ENCODE data around the gene OGFOD2.
A peak's percentile ranks its signal among the peaks of the same experiment; 100 is the strongest.

The OGFOD2 gene

DNA sequence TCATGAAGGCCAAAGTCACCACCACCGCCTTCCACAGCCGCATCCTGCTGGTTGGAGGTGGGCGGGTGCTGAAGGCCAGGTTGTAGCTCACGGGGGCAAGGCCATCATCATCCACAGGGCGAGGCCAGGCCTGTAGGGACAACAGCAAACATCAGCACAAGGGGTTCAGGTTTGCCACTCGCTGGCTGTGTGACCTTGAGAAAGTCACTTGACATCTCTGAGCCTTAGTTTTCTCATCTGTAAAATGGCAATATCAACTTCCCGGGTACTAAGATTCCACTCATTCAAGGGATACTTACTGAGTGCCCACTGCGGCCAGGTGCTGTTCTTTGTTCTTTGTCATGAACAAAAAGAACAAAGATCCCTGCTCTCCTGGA, 14.9 kb upstream of the OGFOD2 start:
- no peak for TF ChIP-seq CTCF (IDR thresholded peaks at IDR 0.05; ENCODE audit: insufficient read depth, low read depth, low read length, missing control alignments)
- no peak overlapping the region for H3K4me3 ChIP-seq (ENCODE audit: low read depth, low read length)
- no peak for DNase-seq (ENCODE audit: low read depth)

GRCh38 chr12:122961531-122962329, 13.3 kb upstream of the OGFOD2 start:
- no peak for TF ChIP-seq CTCF (IDR thresholded peaks at IDR 0.05; ENCODE audit: insufficient read depth, low read depth, low read length, missing control alignments)
- DNase-seq (ENCODE audit: low read depth), result no peak
- no peak overlapping the region for H3K4me3 ChIP-seq (ENCODE audit: low read depth, low read length)

DNA sequence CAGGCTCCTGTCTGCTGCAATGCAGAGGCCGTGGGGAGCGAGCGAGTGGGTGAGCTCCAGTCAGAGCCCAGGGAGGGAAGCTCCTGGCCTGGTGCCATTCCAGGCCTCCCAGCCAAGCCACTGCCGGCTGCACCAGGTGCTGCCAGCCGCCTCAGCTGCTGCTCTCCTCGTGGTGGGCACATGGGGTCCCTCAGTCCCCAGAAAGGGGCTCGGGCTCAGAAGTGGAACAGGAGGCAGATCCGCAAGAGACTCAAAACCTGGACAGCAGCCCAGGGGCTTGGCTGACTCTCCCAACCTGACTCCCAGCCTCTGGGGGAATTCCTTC, 11.1 kb upstream of the OGFOD2 start:
- no peak overlapping the region for H3K4me3 ChIP-seq (ENCODE audit: low read depth, low read length)
- no peak for TF ChIP-seq CTCF (IDR thresholded peaks at IDR 0.05; ENCODE audit: insufficient read depth, low read depth, low read length, missing control alignments)
- no peak for DNase-seq (ENCODE audit: low read depth)

DNA sequence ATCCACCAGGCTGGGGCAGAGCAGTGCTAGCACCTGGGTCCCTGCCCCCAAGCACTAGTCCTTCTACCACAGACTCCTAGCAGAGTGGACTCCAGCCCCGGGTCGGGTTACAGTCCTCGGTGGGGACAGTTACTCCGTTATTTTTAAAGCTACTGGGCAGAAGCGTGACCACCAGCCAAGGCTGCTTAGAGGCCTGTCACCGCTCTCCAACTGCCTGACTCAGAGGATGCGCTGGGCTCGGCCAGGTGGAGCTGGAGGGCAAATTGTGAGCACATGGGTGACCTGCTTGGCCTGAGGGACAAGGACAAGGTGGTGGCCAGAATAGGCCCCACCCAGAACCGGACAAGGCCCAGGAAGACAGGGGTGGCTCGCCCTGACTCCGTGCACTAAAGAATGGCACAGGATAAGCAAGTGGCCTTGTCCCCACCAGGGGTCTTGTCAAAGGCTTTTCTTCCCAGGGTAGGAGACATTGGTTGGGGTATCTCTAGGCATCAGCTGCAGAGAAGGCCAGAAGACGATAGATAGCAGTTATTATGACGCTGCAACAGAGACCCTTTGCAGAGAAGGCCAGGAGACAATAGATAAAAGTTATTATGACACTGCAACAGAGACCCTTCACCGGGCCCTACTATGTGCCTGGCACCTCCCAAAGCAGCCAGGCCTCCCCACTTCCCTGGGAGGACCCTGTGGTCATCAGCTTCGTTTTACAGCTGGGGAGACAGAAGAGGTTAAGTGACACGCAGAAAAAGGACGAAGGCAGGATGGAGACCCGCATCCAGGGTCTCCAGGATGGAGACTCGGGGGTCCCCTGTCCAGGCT, 10.4 kb upstream of the OGFOD2 start:
- no peak for TF ChIP-seq CTCF (IDR thresholded peaks at IDR 0.05; ENCODE audit: insufficient read depth, low read depth, low read length, missing control alignments)
- no peak for DNase-seq (ENCODE audit: low read depth)
- no peak overlapping the region for H3K4me3 ChIP-seq (ENCODE audit: low read depth, low read length)

- DNase-seq (ENCODE audit: low read depth), result no peak
- H3K4me3 ChIP-seq (ENCODE audit: low read depth, low read length), result no peak overlapping the region
- TF ChIP-seq CTCF (IDR thresholded peaks at IDR 0.05; ENCODE audit: insufficient read depth, low read depth, low read length, missing control alignments), result no peak
These were observed 9.7 kb upstream of the OGFOD2 start for GRCh38 chr12:122965321-122965751.

DNA sequence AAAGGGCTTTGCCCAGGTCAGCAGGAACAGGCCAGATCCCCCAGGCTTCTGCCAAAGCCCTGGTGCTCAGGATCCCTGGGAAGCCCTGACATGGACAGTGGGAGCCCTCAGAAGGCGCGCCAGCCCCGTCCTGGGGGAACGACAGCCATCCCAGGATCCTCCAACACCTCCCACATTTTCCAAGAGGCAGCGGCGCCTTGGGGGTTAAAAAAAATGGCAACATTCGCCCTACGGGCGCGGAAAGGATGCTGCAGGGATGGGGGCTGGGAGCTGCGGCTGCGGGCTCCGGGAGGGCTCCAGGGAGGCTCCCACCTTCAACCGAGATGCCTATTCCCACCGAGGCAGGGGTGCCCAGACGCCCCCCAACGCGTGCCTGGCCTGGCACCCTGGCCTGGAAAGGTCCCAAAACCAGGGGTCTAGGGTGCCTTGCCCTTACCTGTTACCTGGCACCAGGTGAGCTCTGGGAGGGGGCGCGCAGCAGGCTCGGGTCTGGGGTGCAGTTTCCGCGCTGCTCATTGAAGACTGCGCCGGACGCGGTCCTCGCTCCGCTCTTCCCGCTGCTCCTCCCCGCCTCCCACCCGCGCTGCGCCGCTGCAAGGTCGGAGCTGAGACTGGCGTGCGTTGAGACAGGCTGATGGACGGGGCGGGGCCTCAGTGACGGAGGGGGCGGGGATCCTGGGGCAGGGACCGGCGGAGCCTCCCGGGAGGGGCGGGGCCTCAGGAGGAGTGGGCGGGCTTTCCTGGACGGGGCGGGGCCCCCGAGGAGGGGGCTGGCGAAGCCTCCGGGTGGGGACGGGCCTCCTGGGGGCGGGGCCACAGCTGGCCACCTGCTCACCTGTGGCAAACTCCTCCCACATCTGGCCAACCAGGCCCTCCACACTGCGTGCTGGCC, 8.9 kb upstream of the OGFOD2 start, which contains the start of gene ABCB9:
TSS of gene ABCB9 (minus strand) at position 613 of the 892 bp plus-strand sequence. CDS start 6,228 bp downstream, outside the sequence.
- TF ChIP-seq CTCF (IDR thresholded peaks at IDR 0.05; ENCODE audit: insufficient read depth, low read depth, low read length, missing control alignments), result no peak
- H3K4me3 ChIP-seq (ENCODE audit: low read depth, low read length), result peak within 1 kb of the TSS; percentile 22
- DNase-seq (ENCODE audit: low read depth), result peak; percentile 91

Data from GM12865 (cell line).